Sigmoid colon (tissue), 7 donors: ENCODE measurements around the gene TSSK2. TPM values are rescaled to one million over a fixed set of nuclear protein-coding genes. Genes with fewer than 3 reads are reported as not detected.
A peak's percentile ranks its signal among the peaks of the same experiment; 100 is the strongest.

Experiments
- DNase-seq: peaks from one replicate; pipeline ENCODE4 v3.0.0-alpha.2; 2019
- H3K27ac ChIP-seq, 4 donors: fragments of 200-600 bp; sonication (generic); one replicate each; pipeline ENCODE4 v1.5.1; 2016 to 2019; ENCODE audit warnings: mild to moderate bottlenecking in 1 of 4
- H3K27me3 ChIP-seq, 3 donors: fragments of 200-600 bp; sonication (generic); one replicate each; pipeline ENCODE4 v1.5.1; 2019; ENCODE audit warnings: mild to moderate bottlenecking in 1 of 3
- H3K36me3 ChIP-seq, 4 donors: fragments of 200-600 bp; sonication (generic); one replicate each; pipeline ENCODE4 v1.5.1; 2016 to 2019
- H3K4me1 ChIP-seq, 4 donors: fragments of 200-600 bp; sonication (generic); one replicate each; pipeline ENCODE4 v1.5.1; 2017 to 2019
- H3K4me3 ChIP-seq, 4 donors: fragments of 200-600 bp; sonication (generic); one replicate each; pipeline ENCODE4 v1.5.1; 2017 to 2019; ENCODE audit warnings: mild to moderate bottlenecking in 2 of 4, moderate library complexity in 1 of 4
- H3K9me3 ChIP-seq, 4 donors: fragments of 200-600 bp in 3 of 4; sonication (generic) in 3 of 4; one replicate each; pipeline versions ENCODE4 v1.5.1 to v1.6.1; 2013 to 2019
- EP300 ChIP-seq, 4 donors: sonication (generic); formaldehyde crosslinking; IDR thresholded peaks; one replicate each; pipeline ENCODE4 v1.6.1; 2017; ENCODE audit warnings: antibody characterized with exemption in 4 of 4
- POLR2A ChIP-seq, 2 donors: fragments of 450-650 bp; IDR thresholded peaks; one replicate each; pipeline ENCODE4 v1.6.1; 2016; ENCODE audit warnings: antibody characterized with exemption in 2 of 2, mild to moderate bottlenecking in 2 of 2, moderate library complexity in 2 of 2
- POLR2AphosphoS5 ChIP-seq, 4 donors: sonication (generic); formaldehyde crosslinking; IDR thresholded peaks; one replicate each; pipeline ENCODE4 v1.6.1; 2017; ENCODE audit warnings: antibody characterized with exemption in 4 of 4
- WGBS, 2 donors: extraction: QIAGEN DNeasy Blood & Tissue Kit; methylation state at CpG; one replicate each; pipeline ENCODE4 v1.1.7; 2013; 5-methylcytosine and 5-hydroxymethylcytosine counted together
- intact Hi-C: fragments of 100-400 bp; cut with DNase I; formaldehyde crosslinking; loops from one replicate; pipeline ENCODE4 v1.15.1; 2023
- polyA plus RNA-seq, 3 donors: library from polyadenylated mRNA; stranded (reverse); fragments of 200-250 nt; gene quantifications; one replicate each; pipeline ENCODE4 v1.2.3, GENCODE V29; 2013
- total RNA-seq, 4 donors: library from RNA; depleted of rRNA; stranded (reverse); fragments of >200 nt; gene quantifications; one replicate each; pipeline ENCODE4 v1.1.0, GENCODE V29; 2016
- TF ChIP-seq, protein P1 (sequence below), 4 experiments: fragments of 450-650 bp in 3 of 4; fragments of 200-600 bp in 1 of 4; IDR thresholded peaks; one replicate each; pipeline ENCODE4 v1.5.1; 2016 to 2019; ENCODE audit warnings: antibody characterized with exemption in 4 of 4, mild to moderate bottlenecking in 3 of 4, moderate library complexity in 2 of 4
- donor health status: healthy with polysubstance abuse.
- donor health status: Bipolar disorder and iron deficiency.
- donor health status: healthy.

Gene TSSK2
- total and polyA plus RNA-seq, 7 donors: 0.12 TPM; not detected in 6

DNA sequence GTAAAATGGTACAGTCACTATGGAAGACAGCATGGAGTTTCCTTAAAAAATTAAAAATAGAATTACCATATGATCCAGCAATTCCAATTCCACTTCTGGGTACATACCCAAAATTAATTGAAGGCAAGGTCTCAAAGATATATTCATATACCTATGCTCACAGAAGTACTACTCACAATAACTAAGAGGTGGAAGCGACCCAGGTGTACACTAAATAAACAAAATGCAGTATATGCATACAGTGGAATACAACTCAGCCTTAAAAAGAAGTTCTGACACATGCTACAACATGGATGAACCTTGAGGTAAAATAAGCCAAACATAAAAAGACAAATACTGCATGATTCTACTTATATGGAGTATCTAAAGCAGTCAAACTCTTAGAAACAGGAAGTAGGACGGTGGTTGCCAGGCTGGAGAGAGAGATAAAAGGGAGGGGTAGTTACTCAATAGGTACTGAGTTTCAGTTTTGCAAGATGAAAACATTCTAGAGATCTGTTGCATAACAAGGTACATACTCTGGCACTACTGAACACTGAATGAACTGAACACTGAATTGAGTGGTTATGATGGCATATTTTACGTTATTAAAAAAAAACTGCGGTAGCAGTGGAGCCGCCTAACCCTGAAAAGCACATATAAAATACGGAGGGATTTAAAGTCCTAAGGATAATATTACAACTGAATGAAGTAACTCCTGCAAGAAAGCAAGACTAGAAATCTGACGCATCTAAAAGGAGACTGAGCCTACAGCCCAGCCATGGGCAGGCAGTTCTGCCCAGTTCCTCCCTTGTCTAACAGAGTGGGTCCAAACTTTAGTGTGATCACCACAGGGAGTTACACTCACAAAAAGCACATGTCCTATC, 21.7 kb upstream of the TSSK2 start:
- Histone ChIP-seq H3K36me3 (no peaks in the 10 kb centered on the region), H3K27ac (peak overlapping the region in 2 of 4 donors; percentile 8 to 50), H3K27me3 (no peaks in the 10 kb centered on the region), H3K9me3 (no peaks in the 10 kb centered on the region), H3K4me3 (no peak overlapping the region), H3K4me1 (peaks cover 0 to 59% (median 54%) of the 10 kb centered on the region in 4 donors)
- TF ChIP-seq POLR2AphosphoS5 (IDR thresholded peaks at IDR 0.05) (peak in 1 of 4 donors; percentile 29), EP300 (IDR thresholded peaks at IDR 0.05) (no peak)
- WGBS, 2 donors: 25 to 34% methylated on average over 7 of the region's 7 CpGs
- no peak for DNase-seq
- intact Hi-C loops: no loop called here

DNA sequence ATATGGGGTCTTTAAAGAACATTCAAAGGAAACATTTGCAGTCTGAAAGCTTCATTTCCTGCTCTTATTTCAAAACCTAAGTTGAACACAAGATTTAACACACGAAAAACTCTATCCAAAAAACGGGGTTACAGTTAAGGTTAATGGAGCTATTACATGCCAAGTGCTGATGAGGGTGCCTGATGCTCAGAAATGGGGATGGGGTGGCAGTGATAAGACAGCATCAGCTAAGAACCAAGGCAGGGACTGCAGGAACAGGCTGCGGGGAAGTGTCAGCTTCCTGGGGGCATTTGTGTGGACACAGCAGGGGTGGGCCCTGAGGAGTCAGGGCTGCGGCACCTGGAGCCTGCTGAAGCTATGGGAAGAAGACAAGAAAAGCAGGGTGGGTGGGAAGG, 21.0 kb upstream of the TSSK2 start:
- no peaks in the 10 kb centered on the region for H3K36me3 ChIP-seq
- H3K27me3 ChIP-seq: no peaks in the 10 kb centered on the region
- no peak for DNase-seq
- intact Hi-C loops: no loop called here
- WGBS, 2 donors: 35 to 55% methylated on average over 4 of the region's 4 CpGs
- TF ChIP-seq, protein P1, sequence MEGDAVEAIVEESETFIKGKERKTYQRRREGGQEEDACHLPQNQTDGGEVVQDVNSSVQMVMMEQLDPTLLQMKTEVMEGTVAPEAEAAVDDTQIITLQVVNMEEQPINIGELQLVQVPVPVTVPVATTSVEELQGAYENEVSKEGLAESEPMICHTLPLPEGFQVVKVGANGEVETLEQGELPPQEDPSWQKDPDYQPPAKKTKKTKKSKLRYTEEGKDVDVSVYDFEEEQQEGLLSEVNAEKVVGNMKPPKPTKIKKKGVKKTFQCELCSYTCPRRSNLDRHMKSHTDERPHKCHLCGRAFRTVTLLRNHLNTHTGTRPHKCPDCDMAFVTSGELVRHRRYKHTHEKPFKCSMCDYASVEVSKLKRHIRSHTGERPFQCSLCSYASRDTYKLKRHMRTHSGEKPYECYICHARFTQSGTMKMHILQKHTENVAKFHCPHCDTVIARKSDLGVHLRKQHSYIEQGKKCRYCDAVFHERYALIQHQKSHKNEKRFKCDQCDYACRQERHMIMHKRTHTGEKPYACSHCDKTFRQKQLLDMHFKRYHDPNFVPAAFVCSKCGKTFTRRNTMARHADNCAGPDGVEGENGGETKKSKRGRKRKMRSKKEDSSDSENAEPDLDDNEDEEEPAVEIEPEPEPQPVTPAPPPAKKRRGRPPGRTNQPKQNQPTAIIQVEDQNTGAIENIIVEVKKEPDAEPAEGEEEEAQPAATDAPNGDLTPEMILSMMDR (IDR thresholded peaks at IDR 0.05): no peak
- TF ChIP-seq POLR2AphosphoS5 (IDR thresholded peaks at IDR 0.05): no peak
- no peaks in the 10 kb centered on the region for H3K9me3 ChIP-seq
- peaks cover 0 to 57% (median 53%) of the 10 kb centered on the region in 4 donors for H3K4me1 ChIP-seq
- H3K27ac ChIP-seq: peak overlapping the region in 2 of 4 donors; percentile 8 to 50
- H3K4me3 ChIP-seq: no peak overlapping the region

DNA sequence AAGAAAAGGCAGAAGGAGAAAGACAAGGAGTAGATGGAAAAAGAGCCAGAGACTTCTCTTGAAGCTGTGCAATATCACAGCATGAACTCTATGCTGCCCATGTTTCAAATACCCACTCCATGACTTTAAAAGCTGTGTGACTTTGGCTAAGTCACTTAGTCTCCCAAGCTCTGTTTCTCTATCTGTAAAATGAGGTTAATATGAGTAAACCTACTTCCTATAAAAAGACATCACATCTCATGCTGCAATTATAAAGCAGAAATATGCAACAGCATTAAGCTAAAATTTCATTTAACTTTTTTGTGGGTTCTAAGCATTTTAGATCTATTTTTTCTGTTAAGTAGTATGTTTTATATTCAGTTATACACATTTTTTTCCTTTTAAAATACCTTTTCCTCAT, 20.5 kb upstream of the TSSK2 start:
- intact Hi-C loops: no loop called here
- DNase-seq: no peak
- no peaks in the 10 kb centered on the region for H3K9me3 ChIP-seq
- H3K27me3 ChIP-seq: no peaks in the 10 kb centered on the region
- peaks cover 0 to 56% (median 51%) of the 10 kb centered on the region in 4 donors for H3K4me1 ChIP-seq
- no peak overlapping the region for H3K27ac ChIP-seq
- H3K4me3 ChIP-seq: no peak overlapping the region
- H3K36me3 ChIP-seq: no peaks in the 10 kb centered on the region
- TF ChIP-seq EP300 (IDR thresholded peaks at IDR 0.05) (no peak), POLR2A (IDR thresholded peaks at IDR 0.05) (no peak), POLR2AphosphoS5 (IDR thresholded peaks at IDR 0.05) (no peak)
- TF ChIP-seq, protein P1 (IDR thresholded peaks at IDR 0.05): no peak

DNA sequence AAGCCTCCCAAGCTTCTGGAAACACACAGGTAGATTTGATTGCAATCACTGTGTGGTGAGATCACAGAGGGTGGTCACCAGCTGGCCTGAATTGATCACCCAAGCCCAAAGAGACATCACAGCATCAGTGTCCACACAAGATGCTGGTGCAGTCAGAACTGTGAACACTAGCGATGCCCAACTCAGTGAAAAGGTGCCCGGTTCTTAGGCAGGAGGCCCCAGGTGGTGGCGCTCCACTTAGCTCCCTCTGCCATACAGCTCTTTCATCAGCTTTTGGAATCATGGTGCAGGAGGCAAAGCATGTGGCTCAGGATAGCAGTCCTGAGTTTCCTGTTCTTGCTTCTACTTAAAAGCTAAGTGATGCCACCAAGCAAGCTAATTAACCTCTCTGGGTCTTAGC, 20.0 kb upstream of the TSSK2 start:
- no peaks in the 10 kb centered on the region for H3K27me3 ChIP-seq
- no peak overlapping the region for H3K27ac ChIP-seq
- H3K4me3 ChIP-seq: no peak overlapping the region
- intact Hi-C loops: no loop called here
- no peaks in the 10 kb centered on the region for H3K9me3 ChIP-seq
- no peaks in the 10 kb centered on the region for H3K36me3 ChIP-seq
- DNase-seq: no peak
- TF ChIP-seq, protein P1 (IDR thresholded peaks at IDR 0.05): no peak
- TF ChIP-seq POLR2A (IDR thresholded peaks at IDR 0.05) (no peak), POLR2AphosphoS5 (IDR thresholded peaks at IDR 0.05) (no peak), EP300 (IDR thresholded peaks at IDR 0.05) (no peak)
- peaks cover 0 to 55% (median 51%) of the 10 kb centered on the region in 4 donors for H3K4me1 ChIP-seq
- 88 to 91% methylated on average over 3 of the region's 3 CpGs for WGBS, 2 donors

DNA sequence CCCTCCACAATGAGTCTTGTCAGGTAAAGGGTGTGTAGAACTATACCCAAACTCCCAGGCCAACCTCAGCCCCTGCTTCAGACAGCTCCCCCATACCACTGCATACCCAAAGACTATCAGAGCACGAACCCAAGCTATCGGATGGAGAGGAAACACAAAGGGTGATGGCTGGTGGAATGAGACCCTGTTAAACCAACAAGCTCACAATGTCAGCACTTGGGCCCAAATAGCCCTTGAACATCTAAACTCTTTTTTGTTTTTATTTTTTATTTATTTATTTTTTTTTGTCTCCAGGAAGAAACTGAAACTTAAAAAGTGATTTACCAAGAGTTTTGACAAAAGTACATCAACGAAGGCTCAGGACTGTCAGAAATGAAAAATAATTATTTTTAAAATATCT, 19.5 kb upstream of the TSSK2 start:
- TF ChIP-seq EP300 (IDR thresholded peaks at IDR 0.05) (no peak), POLR2AphosphoS5 (IDR thresholded peaks at IDR 0.05) (no peak), POLR2A (IDR thresholded peaks at IDR 0.05) (no peak)
- TF ChIP-seq, protein P1 (IDR thresholded peaks at IDR 0.05): no peak
- no peak overlapping the region for H3K4me3 ChIP-seq
- no peaks in the 10 kb centered on the region for H3K9me3 ChIP-seq
- H3K27me3 ChIP-seq: no peaks in the 10 kb centered on the region
- no peaks in the 10 kb centered on the region for H3K36me3 ChIP-seq
- DNase-seq: no peak
- H3K4me1 ChIP-seq: peaks cover 0 to 55% (median 50%) of the 10 kb centered on the region in 4 donors
- WGBS, 2 donors: 86 to 92% methylated on average over 3 of the region's 3 CpGs
- intact Hi-C loops: no loop called here
- H3K27ac ChIP-seq: no peak overlapping the region
